ENCODE data around the gene ZNF354B.
"Not testable (repeated sequence)": the region's sequence is repeated elsewhere in the genome, so short reads cannot be mapped to it uniquely, and the experiment has no call there.

The ZNF354B gene

DNA sequence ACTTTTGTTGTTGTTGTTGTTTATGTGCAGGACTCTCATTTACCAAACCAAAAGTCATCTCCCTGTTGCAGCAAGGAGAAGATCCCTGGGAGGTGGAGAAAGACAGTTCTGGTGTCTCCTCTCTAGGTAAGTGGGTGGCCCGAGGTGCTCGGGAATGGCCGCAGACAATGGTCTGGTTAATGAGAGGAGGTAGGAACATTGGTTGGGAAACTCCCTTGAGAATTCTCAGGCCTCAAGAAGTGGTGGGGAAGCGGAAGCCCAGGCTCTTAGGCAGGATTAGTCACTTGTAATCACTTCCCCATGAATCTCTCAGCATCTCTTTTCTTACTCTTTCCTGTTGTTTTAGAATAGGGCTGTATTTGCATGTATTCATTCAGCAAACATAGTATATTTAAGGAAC lies 7.2 kb downstream of the ZNF354B start:
- H3K9me3 ChIP-seq (ENCODE audit: severe bottlenecking) = no peaks in the 10 kb centered on the region
- H3K4me3 ChIP-seq (ENCODE audit: low read depth, low read length) = no peak overlapping the region
- DNase-seq = no peak
- H3K27ac ChIP-seq = no peak overlapping the region
- H3K36me3 ChIP-seq = peaks cover 3% of the 10 kb centered on the region; the same call in 1 of the 2 replicates
- H3K27me3 ChIP-seq (ENCODE audit: insufficient read depth, low read depth, severe bottlenecking) = no peaks in the 10 kb centered on the region
- TF ChIP-seq, protein P1, sequence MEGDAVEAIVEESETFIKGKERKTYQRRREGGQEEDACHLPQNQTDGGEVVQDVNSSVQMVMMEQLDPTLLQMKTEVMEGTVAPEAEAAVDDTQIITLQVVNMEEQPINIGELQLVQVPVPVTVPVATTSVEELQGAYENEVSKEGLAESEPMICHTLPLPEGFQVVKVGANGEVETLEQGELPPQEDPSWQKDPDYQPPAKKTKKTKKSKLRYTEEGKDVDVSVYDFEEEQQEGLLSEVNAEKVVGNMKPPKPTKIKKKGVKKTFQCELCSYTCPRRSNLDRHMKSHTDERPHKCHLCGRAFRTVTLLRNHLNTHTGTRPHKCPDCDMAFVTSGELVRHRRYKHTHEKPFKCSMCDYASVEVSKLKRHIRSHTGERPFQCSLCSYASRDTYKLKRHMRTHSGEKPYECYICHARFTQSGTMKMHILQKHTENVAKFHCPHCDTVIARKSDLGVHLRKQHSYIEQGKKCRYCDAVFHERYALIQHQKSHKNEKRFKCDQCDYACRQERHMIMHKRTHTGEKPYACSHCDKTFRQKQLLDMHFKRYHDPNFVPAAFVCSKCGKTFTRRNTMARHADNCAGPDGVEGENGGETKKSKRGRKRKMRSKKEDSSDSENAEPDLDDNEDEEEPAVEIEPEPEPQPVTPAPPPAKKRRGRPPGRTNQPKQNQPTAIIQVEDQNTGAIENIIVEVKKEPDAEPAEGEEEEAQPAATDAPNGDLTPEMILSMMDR (IDR thresholded peaks at IDR 0.05; ENCODE audit: low read depth, low read length) = no peak

DNA sequence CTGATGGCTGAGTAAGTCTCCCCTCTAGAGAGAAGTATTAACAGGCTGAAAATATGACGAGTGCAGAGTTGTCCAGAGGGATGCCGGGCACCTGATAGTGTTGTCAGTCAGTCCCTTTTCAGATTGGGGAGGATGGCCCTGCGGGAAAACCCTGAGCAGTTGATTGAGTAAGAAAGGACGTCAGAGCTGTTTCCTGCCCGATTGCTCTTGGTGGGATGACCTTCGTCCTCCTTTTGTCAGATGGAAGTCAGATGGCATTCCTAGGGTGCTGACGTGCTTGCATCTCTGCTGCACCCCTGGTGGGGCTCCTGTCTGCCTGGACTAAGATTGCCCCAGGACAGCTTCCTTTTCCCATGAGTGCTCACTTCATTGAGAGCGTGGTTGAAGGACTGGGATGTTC lies 9.8 kb downstream of the ZNF354B start:
- no peak overlapping the region for H3K27ac ChIP-seq
- no peaks in the 10 kb centered on the region for H3K27me3 ChIP-seq (ENCODE audit: insufficient read depth, low read depth, severe bottlenecking)
- no peak overlapping the region for H3K4me3 ChIP-seq (ENCODE audit: low read depth, low read length)
- peaks cover 3% of the 10 kb centered on the region; the same call in 1 of the 2 replicates for H3K36me3 ChIP-seq
- TF ChIP-seq, protein P1 (IDR thresholded peaks at IDR 0.05; ENCODE audit: low read depth, low read length) = no peak
- DNase-seq = no peak
- no peaks in the 10 kb centered on the region for H3K9me3 ChIP-seq (ENCODE audit: severe bottlenecking)

DNA sequence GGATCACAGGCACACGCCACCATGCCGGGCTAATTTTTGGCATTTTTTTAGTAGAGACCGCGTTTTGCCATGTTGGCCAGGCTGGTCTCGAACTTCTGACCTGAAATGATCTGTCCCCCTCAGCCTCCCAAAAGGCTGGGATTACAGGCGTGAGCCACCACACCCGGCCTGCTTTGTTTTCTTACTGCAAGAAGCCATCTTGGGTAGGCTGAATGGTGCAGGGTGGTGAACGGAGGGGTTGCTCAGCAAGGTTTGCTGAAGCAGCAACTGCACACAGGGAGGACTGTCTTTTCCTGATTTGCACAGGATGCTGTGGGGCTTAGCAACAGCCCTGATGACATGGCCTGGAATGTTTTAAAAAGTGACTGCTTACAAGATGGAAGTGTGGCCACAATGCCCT lies 10.7 kb downstream of the ZNF354B start:
- Histone ChIP-seq H3K27me3 (ENCODE audit: insufficient read depth, low read depth, severe bottlenecking) (no peaks in the 10 kb centered on the region), H3K27ac (no peak overlapping the region), H3K4me3 (ENCODE audit: low read depth, low read length) (no peak overlapping the region), H3K36me3 (peaks cover 9% of the 10 kb centered on the region; the same call in 1 of the 2 replicates), H3K9me3 (ENCODE audit: severe bottlenecking) (no peaks in the 10 kb centered on the region)
- no peak for DNase-seq
- TF ChIP-seq, protein P1 (IDR thresholded peaks at IDR 0.05; ENCODE audit: low read depth, low read length) = no peak

DNA sequence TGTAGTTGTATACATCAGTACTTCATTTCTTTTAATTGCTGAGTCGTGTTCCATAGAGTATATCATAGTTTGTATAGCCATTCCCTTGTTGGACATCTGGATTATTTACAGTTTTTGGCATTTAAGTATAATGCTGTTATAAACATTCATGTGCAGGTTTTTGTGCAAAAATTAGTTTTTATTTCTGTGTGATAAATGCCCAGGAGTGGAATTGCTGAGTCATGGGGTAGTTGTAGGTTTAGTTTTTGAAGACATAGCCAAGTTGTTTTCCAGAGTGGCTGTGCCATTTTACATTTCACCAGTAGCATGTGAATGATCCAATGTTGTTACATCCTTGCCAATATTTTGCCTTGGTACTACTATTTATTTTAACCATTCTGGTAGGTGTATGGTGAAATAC lies 12.5 kb downstream of the ZNF354B start:
- no peak for DNase-seq
- no peak overlapping the region for H3K4me3 ChIP-seq (ENCODE audit: low read depth, low read length)
- peaks cover 9% of the 10 kb centered on the region; the same call in 1 of the 2 replicates for H3K36me3 ChIP-seq
- H3K27me3 ChIP-seq (ENCODE audit: insufficient read depth, low read depth, severe bottlenecking) = no peaks in the 10 kb centered on the region
- TF ChIP-seq, protein P1 (IDR thresholded peaks at IDR 0.05; ENCODE audit: low read depth, low read length) = no peak
- H3K9me3 ChIP-seq (ENCODE audit: severe bottlenecking) = no peaks in the 10 kb centered on the region
- no peak overlapping the region for H3K27ac ChIP-seq

DNA sequence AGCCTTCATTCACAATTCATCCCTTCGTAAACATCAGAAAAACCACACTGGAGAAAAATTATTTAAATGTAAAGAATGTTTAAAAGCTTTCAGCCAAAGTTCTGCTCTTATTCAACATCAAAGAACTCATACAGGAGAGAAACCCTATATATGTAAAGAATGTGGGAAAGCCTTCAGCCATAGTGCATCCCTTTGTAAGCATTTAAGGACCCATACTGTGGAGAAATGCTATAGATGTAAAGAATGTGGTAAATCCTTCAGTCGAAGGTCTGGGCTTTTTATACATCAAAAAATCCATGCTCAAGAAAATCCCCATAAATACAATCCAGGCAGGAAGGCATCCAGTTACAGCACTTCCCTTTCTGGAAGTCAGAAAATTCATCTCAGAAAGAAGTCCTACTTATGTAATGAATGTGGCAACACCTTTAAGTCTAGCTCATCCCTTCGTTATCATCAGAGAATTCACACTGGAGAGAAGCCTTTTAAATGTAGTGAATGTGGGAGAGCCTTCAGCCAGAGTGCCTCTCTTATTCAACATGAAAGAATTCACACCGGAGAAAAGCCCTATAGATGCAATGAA lies 23.5 kb downstream of the ZNF354B start:
- H3K4me3 ChIP-seq (ENCODE audit: low read depth, low read length); H3K27me3 ChIP-seq (ENCODE audit: insufficient read depth, low read depth, severe bottlenecking); H3K9me3 ChIP-seq (ENCODE audit: severe bottlenecking); H3K27ac ChIP-seq; DNase-seq: not testable (repeated sequence)
- peaks cover 29% of the 10 kb centered on the region for H3K36me3 ChIP-seq

DNA sequence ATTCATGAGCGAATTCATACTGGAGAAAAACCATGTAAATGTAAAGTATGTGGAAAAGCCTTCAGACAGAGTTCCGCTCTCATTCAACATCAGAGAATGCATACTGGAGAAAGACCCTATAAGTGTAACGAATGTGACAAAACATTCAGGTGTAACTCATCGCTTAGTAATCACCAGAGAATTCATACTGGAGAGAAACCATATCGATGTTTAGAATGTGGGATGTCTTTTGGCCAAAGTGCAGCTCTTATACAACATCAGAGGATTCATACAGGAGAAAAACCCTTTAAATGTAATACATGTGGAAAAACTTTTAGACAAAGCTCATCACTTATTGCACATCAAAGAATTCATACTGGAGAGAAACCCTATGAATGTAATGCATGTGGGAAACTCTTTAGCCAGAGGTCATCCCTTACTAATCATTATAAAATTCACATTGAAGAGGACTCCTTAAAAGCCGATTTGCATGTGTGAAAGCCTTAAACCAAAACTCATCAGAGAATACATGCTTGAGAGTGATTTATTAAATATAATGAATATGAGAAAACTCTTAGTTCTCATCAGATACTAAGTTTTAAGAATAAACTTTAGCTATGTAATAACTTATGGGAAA lies 24.2 kb downstream of the ZNF354B start:
- H3K27me3 ChIP-seq (ENCODE audit: insufficient read depth, low read depth, severe bottlenecking) = no peaks in the 10 kb centered on the region
- H3K9me3 ChIP-seq (ENCODE audit: severe bottlenecking) = peaks cover 2% of the 10 kb centered on the region
- H3K27ac ChIP-seq = no peak overlapping the region
- no peak for DNase-seq
- TF ChIP-seq, protein P1 (IDR thresholded peaks at IDR 0.05; ENCODE audit: low read depth, low read length) = no peak
- peaks cover 29% of the 10 kb centered on the region for H3K36me3 ChIP-seq
- H3K4me3 ChIP-seq (ENCODE audit: low read depth, low read length) = no peak overlapping the region
